Measurements from ENCODE around the gene HAAO.

HAAO gene

DNA sequence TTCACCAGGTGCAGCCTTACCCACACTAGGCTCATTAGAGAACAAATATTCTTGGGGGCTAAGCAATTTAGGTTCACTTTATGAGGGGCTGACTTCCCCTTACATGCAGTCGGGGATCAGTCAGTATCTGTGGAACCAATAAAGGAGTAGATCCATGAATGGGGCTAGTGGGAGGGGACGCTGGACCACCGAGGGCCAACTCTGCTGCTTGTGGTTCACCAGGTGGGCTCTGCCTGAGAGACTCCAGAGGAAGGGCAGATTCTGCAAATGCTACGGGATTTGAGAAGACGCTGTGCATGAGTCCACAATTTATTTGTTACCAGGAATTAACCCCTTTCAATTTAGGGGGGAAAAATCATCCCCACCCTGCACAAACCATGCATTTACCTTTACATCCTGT, 15.9 kb upstream of the HAAO start:
- Histone ChIP-seq H4K12ac (ENCODE audit: low read depth, low read length) (no peak overlapping the region), H3K4me2 (ENCODE audit: low read length) (no peak overlapping the region)

DNA sequence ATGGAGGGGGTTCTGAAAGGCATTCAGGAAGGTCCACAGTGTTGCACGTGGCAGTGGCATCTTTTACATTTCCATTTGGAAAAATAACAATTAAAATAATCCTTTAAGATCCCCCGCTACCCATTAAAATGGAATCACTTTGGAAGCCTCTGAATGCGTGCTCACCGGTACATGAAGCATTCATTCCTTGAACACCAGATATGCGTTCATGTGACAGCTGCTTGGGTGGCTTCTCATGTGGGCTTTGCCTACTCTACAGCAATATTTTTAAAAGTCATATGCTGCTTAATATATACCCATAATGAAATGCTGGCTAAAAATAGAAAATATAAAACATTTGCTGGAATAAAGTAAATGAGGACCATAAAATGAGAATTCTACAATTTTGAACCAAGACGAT, 14.4 kb upstream of the HAAO start:
- H3K4me2 ChIP-seq (ENCODE audit: low read length), result no peak overlapping the region
- H3K4me1 ChIP-seq (ENCODE audit: control insufficient read depth in 1 of 2, insufficient read depth in 2 of 2, low read length in 2 of 2), result peaks cover 0 to 6% of the 10 kb centered on the region in 2 experiments
- no peak overlapping the region for H2BK12ac ChIP-seq (ENCODE audit: low read length)
- H2BK120ac ChIP-seq (ENCODE audit: insufficient read depth, low read length, poor library complexity), result no peak overlapping the region
- H3K18ac ChIP-seq (ENCODE audit: low read length), result no peak overlapping the region
- no peak overlapping the region for H3K4ac ChIP-seq (ENCODE audit: low read depth, low read length)
- H3K9me3 ChIP-seq (ENCODE audit: insufficient read depth, low read depth, low read length), result no peaks in the 10 kb centered on the region
- H3K23ac ChIP-seq (ENCODE audit: low read length), result no peak overlapping the region
- H3K79me2 ChIP-seq (ENCODE audit: control insufficient read depth, insufficient read depth, low read length, poor library complexity), result peaks cover 13% of the 10 kb centered on the region
- no peaks in the 10 kb centered on the region for H3K36me3 ChIP-seq (ENCODE audit: control insufficient read depth in 1 of 2, insufficient read depth in 2 of 2, low read length in 2 of 2)
- no peak overlapping the region for H4K12ac ChIP-seq (ENCODE audit: low read depth, low read length)
- H3K9ac ChIP-seq (ENCODE audit: low read length), result no peak overlapping the region
- no peak for DNase-seq
- no peak overlapping the region for H3K14ac ChIP-seq (ENCODE audit: low read length)
- no peak overlapping the region for H3K4me3 ChIP-seq (ENCODE audit: low read depth, low read length)
- H3K27me3 ChIP-seq (ENCODE audit: insufficient read depth, low read length), result no peaks in the 10 kb centered on the region
- no peak overlapping the region for H4K8ac ChIP-seq (ENCODE audit: low read depth, low read length)
- no peak overlapping the region for H2AK5ac ChIP-seq (ENCODE audit: low read length)
- H2AFZ ChIP-seq (ENCODE audit: insufficient read depth, low read length, poor library complexity), result no peak overlapping the region
- H3K27ac ChIP-seq (ENCODE audit: low read depth, low read length), result no peak overlapping the region
- H3K79me1 ChIP-seq (ENCODE audit: low read length), result peaks cover 18% of the 10 kb centered on the region
- H4K91ac ChIP-seq (ENCODE audit: low read depth, low read length), result no peak overlapping the region
- no CpG with 5 or more reads among the region's 6 CpGs for WGBS (ENCODE audit: extremely low coverage, insufficient coverage, insufficient read length)
- no peak overlapping the region for H2BK5ac ChIP-seq (ENCODE audit: low read depth, low read length, poor library complexity)

More for the DNA sequence above, 15.9 kb upstream of the HAAO start:
- Histone ChIP-seq H2BK5ac (ENCODE audit: low read depth, low read length, poor library complexity) (no peak overlapping the region), H3K79me2 (ENCODE audit: control insufficient read depth, insufficient read depth, low read length, poor library complexity) (peaks cover 13% of the 10 kb centered on the region), H3K18ac (ENCODE audit: low read length) (no peak overlapping the region), H3K4me1 (ENCODE audit: control insufficient read depth in 1 of 2, insufficient read depth in 2 of 2, low read length in 2 of 2) (peaks cover 0 to 6% of the 10 kb centered on the region in 2 experiments), H3K23ac (ENCODE audit: low read length) (no peak overlapping the region), H2BK12ac (ENCODE audit: low read length) (no peak overlapping the region), H3K9me3 (ENCODE audit: insufficient read depth, low read depth, low read length) (no peaks in the 10 kb centered on the region), H2BK120ac (ENCODE audit: insufficient read depth, low read length, poor library complexity) (no peak overlapping the region), H3K14ac (ENCODE audit: low read length) (no peak overlapping the region), H3K27me3 (ENCODE audit: insufficient read depth, low read length) (no peaks in the 10 kb centered on the region), H3K36me3 (ENCODE audit: control insufficient read depth in 1 of 2, insufficient read depth in 2 of 2, low read length in 2 of 2) (no peaks in the 10 kb centered on the region), H3K9ac (ENCODE audit: low read length) (no peak overlapping the region), H4K8ac (ENCODE audit: low read depth, low read length) (no peak overlapping the region), H3K27ac (ENCODE audit: low read depth, low read length) (no peak overlapping the region), H3K79me1 (ENCODE audit: low read length) (peaks cover 18% of the 10 kb centered on the region), H3K4me3 (ENCODE audit: low read depth, low read length) (no peak overlapping the region), H4K91ac (ENCODE audit: low read depth, low read length) (no peak overlapping the region), H2AK5ac (ENCODE audit: low read length) (no peak overlapping the region), H2AFZ (ENCODE audit: insufficient read depth, low read length, poor library complexity) (no peak overlapping the region), H3K4ac (ENCODE audit: low read depth, low read length) (no peak overlapping the region)
- no CpG with 5 or more reads among the region's 5 CpGs for WGBS (ENCODE audit: extremely low coverage, insufficient coverage, insufficient read length)
- DNase-seq, result no peak

DNA sequence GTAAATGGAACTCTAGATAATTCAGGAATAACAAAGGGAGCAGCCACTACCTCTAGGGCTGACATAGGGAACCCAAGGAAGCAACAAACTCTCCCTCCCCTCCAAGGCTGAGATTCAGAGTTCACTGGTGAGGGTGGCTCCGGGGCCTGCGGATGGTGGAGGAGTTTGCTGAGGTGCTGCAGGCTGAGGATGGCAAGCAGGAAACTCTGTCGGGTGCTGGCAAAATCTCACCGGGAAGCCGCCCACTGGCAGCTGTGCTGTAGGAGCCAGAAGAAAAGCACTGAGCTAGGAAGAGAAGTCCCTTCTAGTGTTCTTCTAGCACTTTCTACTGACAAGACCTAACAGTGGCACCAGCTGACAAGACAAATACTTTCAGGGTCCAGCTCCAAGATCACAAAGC, 12.5 kb upstream of the HAAO start:
- H4K8ac ChIP-seq (ENCODE audit: low read depth, low read length), result no peak overlapping the region
- H2BK5ac ChIP-seq (ENCODE audit: low read depth, low read length, poor library complexity), result no peak overlapping the region
- no peak overlapping the region for H2BK12ac ChIP-seq (ENCODE audit: low read length)
- no peak overlapping the region for H3K27ac ChIP-seq (ENCODE audit: low read depth, low read length)
- no peaks in the 10 kb centered on the region for H3K36me3 ChIP-seq (ENCODE audit: control insufficient read depth in 1 of 2, insufficient read depth in 2 of 2, low read length in 2 of 2)
- peaks cover 2% of the 10 kb centered on the region for H3K79me2 ChIP-seq (ENCODE audit: control insufficient read depth, insufficient read depth, low read length, poor library complexity)
- no CpG with 5 or more reads among the region's 5 CpGs for WGBS (ENCODE audit: extremely low coverage, insufficient coverage, insufficient read length)
- H3K18ac ChIP-seq (ENCODE audit: low read length), result no peak overlapping the region
- H3K9me3 ChIP-seq (ENCODE audit: insufficient read depth, low read depth, low read length), result no peaks in the 10 kb centered on the region
- no peak overlapping the region for H3K4me2 ChIP-seq (ENCODE audit: low read length)
- DNase-seq, result no peak
- no peak overlapping the region for H2AK5ac ChIP-seq (ENCODE audit: low read length)
- H3K23ac ChIP-seq (ENCODE audit: low read length), result no peak overlapping the region
- H3K4me1 ChIP-seq (ENCODE audit: control insufficient read depth in 1 of 2, insufficient read depth in 2 of 2, low read length in 2 of 2), result peaks cover 0 to 4% of the 10 kb centered on the region in 2 experiments
- no peak overlapping the region for H3K14ac ChIP-seq (ENCODE audit: low read length)
- peaks cover 3% of the 10 kb centered on the region for H3K79me1 ChIP-seq (ENCODE audit: low read length)
- no peak overlapping the region for H4K91ac ChIP-seq (ENCODE audit: low read depth, low read length)
- no peak overlapping the region for H4K12ac ChIP-seq (ENCODE audit: low read depth, low read length)
- H3K4ac ChIP-seq (ENCODE audit: low read depth, low read length), result no peak overlapping the region
- H3K27me3 ChIP-seq (ENCODE audit: insufficient read depth, low read length), result no peaks in the 10 kb centered on the region
- no peak overlapping the region for H3K9ac ChIP-seq (ENCODE audit: low read length)
- H3K4me3 ChIP-seq (ENCODE audit: low read depth, low read length), result no peak overlapping the region
- no peak overlapping the region for H2BK120ac ChIP-seq (ENCODE audit: insufficient read depth, low read length, poor library complexity)
- H2AFZ ChIP-seq (ENCODE audit: insufficient read depth, low read length, poor library complexity), result no peak overlapping the region

- Histone ChIP-seq H2AFZ (ENCODE audit: insufficient read depth, low read length, poor library complexity) (no peak overlapping the region), H3K79me2 (ENCODE audit: control insufficient read depth, insufficient read depth, low read length, poor library complexity) (no peaks in the 10 kb centered on the region), H4K12ac (ENCODE audit: low read depth, low read length) (no peak overlapping the region), H3K23ac (ENCODE audit: low read length) (no peak overlapping the region), H3K4me2 (ENCODE audit: low read length) (no peak overlapping the region), H3K36me3 (ENCODE audit: control insufficient read depth in 1 of 2, insufficient read depth in 2 of 2, low read length in 2 of 2) (no peaks in the 10 kb centered on the region), H3K14ac (ENCODE audit: low read length) (no peak overlapping the region), H3K18ac (ENCODE audit: low read length) (no peak overlapping the region), H3K27ac (ENCODE audit: low read depth, low read length) (no peak overlapping the region), H2BK120ac (ENCODE audit: insufficient read depth, low read length, poor library complexity) (no peak overlapping the region), H4K8ac (ENCODE audit: low read depth, low read length) (no peak overlapping the region), H3K4me1 (ENCODE audit: control insufficient read depth in 1 of 2, insufficient read depth in 2 of 2, low read length in 2 of 2) (peaks cover 0 to 4% of the 10 kb centered on the region in 2 experiments), H3K4ac (ENCODE audit: low read depth, low read length) (no peak overlapping the region), H3K79me1 (ENCODE audit: low read length) (no peaks in the 10 kb centered on the region), H2AK5ac (ENCODE audit: low read length) (no peak overlapping the region), H3K4me3 (ENCODE audit: low read depth, low read length) (no peak overlapping the region), H3K27me3 (ENCODE audit: insufficient read depth, low read length) (no peaks in the 10 kb centered on the region), H2BK12ac (ENCODE audit: low read length) (no peak overlapping the region), H3K9me3 (ENCODE audit: insufficient read depth, low read depth, low read length) (no peaks in the 10 kb centered on the region), H4K91ac (ENCODE audit: low read depth, low read length) (no peak overlapping the region), H3K9ac (ENCODE audit: low read length) (no peak overlapping the region), H2BK5ac (ENCODE audit: low read depth, low read length, poor library complexity) (no peak overlapping the region)
- no CpG with 5 or more reads among the region's 3 CpGs for WGBS (ENCODE audit: extremely low coverage, insufficient coverage, insufficient read length)
- DNase-seq, result no peak
Observed at GRCh38 chr2:42804338-42804737, 12.0 kb upstream of the HAAO start.

Data from trophoblast cell (in vitro differentiated cells and primary cell).